Measurements from ENCODE around the gene MB.
A peak's percentile ranks its signal among the peaks of the same experiment; 100 is the strongest.

The MB gene

GRCh38 chr22:35589756-35590093 lies 27.4 kb downstream of the MB start:
- ChIA-PET CTCF (no interaction called here), POLR2A (ENCODE audit: low non-redundant PET) (no interaction called here)
- no peak for DNase-seq (ENCODE audit: low spot score)
- H3K27ac ChIP-seq: peak overlapping the region; percentile 86
- TF ChIP-seq CTCF (conservative IDR thresholded peaks at IDR 0.05; ENCODE audit: low read depth): no peak

GRCh38 chr22:35589071-35589755 lies 27.9 kb downstream of the MB start:
- POLR2A ChIA-PET (ENCODE audit: low non-redundant PET): no interaction called here
- peak overlapping the region; percentile 86 for H3K27ac ChIP-seq
- no peak for TF ChIP-seq CTCF (conservative IDR thresholded peaks at IDR 0.05; ENCODE audit: low read depth)
- CTCF ChIA-PET: interaction anchor here (0.6 kb wide), 1 partner anchor 387 kb away, joined by 4 read pairs; no protein-coding TSS in a partner anchor
- DNase-seq (ENCODE audit: low spot score): peak; percentile 87

- peak overlapping the region; percentile 86; the same call in 1 of the 2 replicates for H3K27ac ChIP-seq
- CTCF ChIA-PET: no interaction called here
- POLR2A ChIA-PET (ENCODE audit: low non-redundant PET): no interaction called here
- TF ChIP-seq CTCF (conservative IDR thresholded peaks at IDR 0.05; ENCODE audit: low read depth): no peak
- no peak for DNase-seq (ENCODE audit: low spot score)
Measured at GRCh38 chr22:35587896-35588295, 29.2 kb downstream of the MB start.

- no peak overlapping the region; the same call in 1 of the 2 replicates for H3K27ac ChIP-seq
- POLR2A ChIA-PET (ENCODE audit: low non-redundant PET): no interaction called here
- TF ChIP-seq CTCF (conservative IDR thresholded peaks at IDR 0.05; ENCODE audit: low read depth): no peak
- CTCF ChIA-PET: no interaction called here
- no peak for DNase-seq (ENCODE audit: low spot score)
Measured at GRCh38 chr22:35587447-35587870, 29.7 kb downstream of the MB start.

GRCh38 chr22:35586771-35587170 lies 30.4 kb downstream of the MB start:
- TF ChIP-seq CTCF (conservative IDR thresholded peaks at IDR 0.05; ENCODE audit: low read depth): no peak
- CTCF ChIA-PET: no interaction called here
- POLR2A ChIA-PET (ENCODE audit: low non-redundant PET): no interaction called here

GRCh38 chr22:35582861-35583670 lies 34.1 kb downstream of the MB start:
- ChIA-PET CTCF (interaction anchor here (0.5 to 2.5 kb wide), 5 partner anchors 38 to 253 kb away, joined by 3 to 10 read pairs (median 3); no protein-coding TSS in a partner anchor), POLR2A (ENCODE audit: low non-redundant PET) (no interaction called here)
- TF ChIP-seq CTCF (conservative IDR thresholded peaks at IDR 0.05; ENCODE audit: low read depth): peak; percentile 95
- DNase-seq (ENCODE audit: low spot score): peak; percentile 79
- H3K27ac ChIP-seq: no peak overlapping the region

More at GRCh38 chr22:35586771-35587170, 30.4 kb downstream of the MB start:
- H3K27ac ChIP-seq: no peak overlapping the region
- no peak for DNase-seq (ENCODE audit: low spot score)
